ENCODE results near the gene MYRIP.

The MYRIP gene

DNA sequence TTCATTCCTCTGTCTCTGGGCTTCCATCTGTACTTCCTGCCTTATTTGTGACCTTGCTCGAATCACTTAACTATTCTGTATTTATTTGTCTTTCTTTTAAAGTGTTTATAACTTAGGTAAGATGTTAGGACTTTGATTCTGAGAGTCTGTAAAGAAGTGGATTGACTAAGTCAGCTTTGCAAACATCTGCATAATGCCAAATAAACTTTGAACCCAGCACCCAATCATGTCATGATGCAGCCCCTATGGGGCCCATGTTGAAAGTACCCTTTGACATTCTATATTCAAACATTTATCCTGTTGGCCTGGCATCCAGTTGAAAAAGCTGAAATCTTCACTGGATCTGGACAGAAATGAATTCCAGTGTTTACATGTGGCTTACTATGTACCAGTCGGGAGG lies 3.8 kb upstream of the MYRIP start:
- peaks cover 31% of the 10 kb centered on the region for H3K27me3 ChIP-seq (ENCODE audit: insufficient read depth, poor library complexity, severe bottlenecking)
- no peaks in the 10 kb centered on the region for H3K4me1 ChIP-seq (ENCODE audit: insufficient read depth, poor library complexity, severe bottlenecking)
- DNase-seq (ENCODE audit: low spot score) (no peak), ATAC-seq (ENCODE audit: low read depth) (no peak)
- TF ChIP-seq CTCF (IDR thresholded peaks at IDR 0.05; ENCODE audit: poor library complexity, severe bottlenecking), result no peak
- H3K36me3 ChIP-seq (ENCODE audit: low read depth), result no peaks in the 10 kb centered on the region
- H3K4me3 ChIP-seq (ENCODE audit: severe bottlenecking), result no peak overlapping the region
- H3K9me3 ChIP-seq (ENCODE audit: severe bottlenecking), result no peaks in the 10 kb centered on the region
- H3K27ac ChIP-seq (ENCODE audit: poor library complexity, severe bottlenecking), result no peak overlapping the region

DNA sequence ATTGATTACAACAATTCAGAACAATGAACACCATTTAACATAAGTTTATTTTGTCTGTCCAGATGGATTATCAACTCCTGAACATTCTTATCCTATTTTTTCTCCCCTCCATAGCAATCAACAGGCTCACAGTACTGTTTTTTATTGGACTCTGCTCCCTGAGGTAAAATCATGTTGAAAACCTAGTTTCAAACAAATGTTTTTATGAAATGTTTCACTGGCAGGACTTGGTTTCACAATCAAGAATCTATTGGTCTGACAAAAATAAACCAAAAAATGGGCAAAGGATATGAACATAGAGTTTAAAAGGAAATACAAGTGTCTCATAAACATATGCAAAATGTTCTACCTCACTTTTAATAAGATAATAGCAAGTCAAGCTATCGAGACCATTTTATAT lies 2.6 kb upstream of the MYRIP start:
- Histone ChIP-seq H3K27ac (ENCODE audit: poor library complexity, severe bottlenecking) (no peak overlapping the region), H3K27me3 (ENCODE audit: insufficient read depth, poor library complexity, severe bottlenecking) (peaks cover 43% of the 10 kb centered on the region), H3K36me3 (ENCODE audit: low read depth) (no peaks in the 10 kb centered on the region), H3K4me1 (ENCODE audit: insufficient read depth, poor library complexity, severe bottlenecking) (no peaks in the 10 kb centered on the region), H3K9me3 (ENCODE audit: severe bottlenecking) (no peaks in the 10 kb centered on the region), H3K4me3 (ENCODE audit: severe bottlenecking) (no peak overlapping the region)
- TF ChIP-seq CTCF (IDR thresholded peaks at IDR 0.05; ENCODE audit: poor library complexity, severe bottlenecking), result no peak
- DNase-seq (ENCODE audit: low spot score) (no peak), ATAC-seq (ENCODE audit: low read depth) (no peak)

DNA sequence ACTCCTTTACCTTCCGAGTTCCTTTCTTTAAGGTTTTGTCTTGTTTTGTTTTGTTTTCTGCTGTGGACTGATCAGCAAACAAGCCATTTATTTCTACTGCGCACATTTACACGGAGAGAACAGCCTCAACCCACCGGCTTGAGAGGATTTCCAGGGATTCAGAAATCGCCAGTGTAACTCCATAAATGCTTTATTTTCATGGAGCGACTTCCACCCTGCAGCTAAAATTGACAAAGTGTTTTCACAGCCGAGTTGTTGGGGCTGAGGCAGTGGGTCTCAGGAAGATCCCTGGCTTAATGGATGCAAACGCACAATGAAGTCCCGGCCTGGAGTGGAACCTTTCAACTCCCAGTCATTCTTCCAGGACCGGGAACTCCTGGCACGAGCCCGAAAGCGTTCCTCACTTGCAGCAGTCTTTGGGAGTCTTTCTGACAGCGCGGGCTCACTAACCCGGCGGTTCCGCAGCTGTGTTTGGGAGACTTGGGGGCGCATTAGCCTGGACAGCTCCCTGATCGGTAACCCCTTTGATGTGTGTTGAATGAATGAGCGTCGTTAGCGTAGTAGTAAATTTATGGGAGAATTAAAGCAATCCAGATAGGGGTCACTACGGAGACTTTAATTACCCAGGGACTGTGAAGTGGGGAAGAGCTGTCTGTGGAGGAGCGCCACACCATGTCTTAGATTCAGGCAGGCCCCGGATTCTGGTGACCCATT lies 785 bp upstream of the MYRIP start:
- ATAC-seq (ENCODE audit: low read depth), result peak; percentile 21; the same call in 1 of the 3 replicates
- Histone ChIP-seq H3K27me3 (ENCODE audit: insufficient read depth, poor library complexity, severe bottlenecking) (peaks cover 54% of the 10 kb centered on the region), H3K4me3 (ENCODE audit: severe bottlenecking) (peak overlapping the region; percentile 28), H3K27ac (ENCODE audit: poor library complexity, severe bottlenecking) (no peak overlapping the region), H3K9me3 (ENCODE audit: severe bottlenecking) (no peaks in the 10 kb centered on the region), H3K4me1 (ENCODE audit: insufficient read depth, poor library complexity, severe bottlenecking) (no peaks in the 10 kb centered on the region), H3K36me3 (ENCODE audit: low read depth) (no peaks in the 10 kb centered on the region)
- no peak for TF ChIP-seq CTCF (IDR thresholded peaks at IDR 0.05; ENCODE audit: poor library complexity, severe bottlenecking)
- no peak for DNase-seq (ENCODE audit: low spot score)

- Histone ChIP-seq H3K27ac (ENCODE audit: poor library complexity, severe bottlenecking) (no peak overlapping the region), H3K4me3 (ENCODE audit: severe bottlenecking) (peak overlapping the region; percentile 28), H3K4me1 (ENCODE audit: insufficient read depth, poor library complexity, severe bottlenecking) (no peaks in the 10 kb centered on the region), H3K27me3 (ENCODE audit: insufficient read depth, poor library complexity, severe bottlenecking) (peaks cover 65% of the 10 kb centered on the region), H3K36me3 (ENCODE audit: low read depth) (no peaks in the 10 kb centered on the region), H3K9me3 (ENCODE audit: severe bottlenecking) (no peaks in the 10 kb centered on the region)
- ATAC-seq (ENCODE audit: low read depth), result peak; percentile 15; the same call in 1 of the 3 replicates
- no peak for DNase-seq (ENCODE audit: low spot score)
- no peak for TF ChIP-seq CTCF (IDR thresholded peaks at IDR 0.05; ENCODE audit: poor library complexity, severe bottlenecking)
Observed at GRCh38 chr3:39809995-39810595, 686 bp downstream of the MYRIP start.

DNA sequence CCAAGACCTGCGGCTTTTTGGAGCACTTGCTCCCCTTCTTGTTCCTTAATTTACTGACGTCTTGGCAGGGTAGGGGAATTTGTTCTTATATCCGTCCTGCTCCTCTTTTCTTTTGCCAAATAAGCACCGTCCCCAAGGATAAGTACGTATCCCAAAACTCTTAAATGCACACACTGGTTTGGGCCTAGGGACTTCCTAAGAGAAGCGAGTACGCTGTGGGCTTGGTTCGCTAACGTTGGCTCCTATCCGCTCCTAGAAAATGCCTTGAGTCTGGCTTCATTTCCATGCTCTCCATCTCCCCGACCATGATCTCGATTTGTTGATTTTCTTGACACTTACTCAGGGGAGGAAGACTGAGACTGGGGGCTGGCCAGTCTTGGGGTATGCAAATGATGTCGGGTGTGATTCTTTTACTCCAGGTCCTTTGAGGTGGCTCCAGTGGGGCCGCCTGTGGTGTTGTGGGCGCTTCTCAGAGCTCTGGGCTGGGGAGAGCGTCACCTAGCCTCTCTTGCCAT lies 1.3 kb downstream of the MYRIP start:
- H3K27ac ChIP-seq (ENCODE audit: poor library complexity, severe bottlenecking), result no peak overlapping the region
- DNase-seq (ENCODE audit: low spot score) (no peak), ATAC-seq (ENCODE audit: low read depth) (no peak)
- no peaks in the 10 kb centered on the region for H3K4me1 ChIP-seq (ENCODE audit: insufficient read depth, poor library complexity, severe bottlenecking)
- no peak for TF ChIP-seq CTCF (IDR thresholded peaks at IDR 0.05; ENCODE audit: poor library complexity, severe bottlenecking)
- no peak overlapping the region for H3K4me3 ChIP-seq (ENCODE audit: severe bottlenecking)
- H3K9me3 ChIP-seq (ENCODE audit: severe bottlenecking), result no peaks in the 10 kb centered on the region
- H3K36me3 ChIP-seq (ENCODE audit: low read depth), result no peaks in the 10 kb centered on the region
- peaks cover 67% of the 10 kb centered on the region for H3K27me3 ChIP-seq (ENCODE audit: insufficient read depth, poor library complexity, severe bottlenecking)
